ENCODE results near the gene DYNLT2.

DYNLT2 gene

GRCh38 chr6:169782966-169783365 is 31.6 kb upstream of the DYNLT2 start:
- no peak for FAIRE-seq
- TF ChIP-seq CTCF (IDR thresholded peaks at IDR 0.05; ENCODE audit: insufficient read depth, missing control alignments): no peak

GRCh38 chr6:169780571-169781091 is 29.3 kb upstream of the DYNLT2 start:
- DNase-seq (ENCODE audit: insufficient read length, low spot score) (no peak), FAIRE-seq (no peak)
- TF ChIP-seq CTCF (IDR thresholded peaks at IDR 0.05; ENCODE audit: insufficient read depth, missing control alignments): no peak

More at GRCh38 chr6:169782966-169783365, 31.6 kb upstream of the DYNLT2 start:
- DNase-seq (ENCODE audit: insufficient read length, low spot score): no peak

- DNase-seq (ENCODE audit: insufficient read length, low spot score) (no peak), FAIRE-seq (no peak)
- TF ChIP-seq CTCF (IDR thresholded peaks at IDR 0.05; ENCODE audit: insufficient read depth, missing control alignments): no peak
These were observed 28.5 kb upstream of the DYNLT2 start for GRCh38 chr6:169779896-169780295.

GRCh38 chr6:169779092-169779815 is 27.9 kb upstream of the DYNLT2 start:
- DNase-seq (ENCODE audit: insufficient read length, low spot score) (no peak), FAIRE-seq (no peak)
- no peak for TF ChIP-seq CTCF (IDR thresholded peaks at IDR 0.05; ENCODE audit: insufficient read depth, missing control alignments)

- no peak for TF ChIP-seq CTCF (IDR thresholded peaks at IDR 0.05; ENCODE audit: insufficient read depth, missing control alignments)
These were observed 27.3 kb upstream of the DYNLT2 start for GRCh38 chr6:169778646-169779045.

GRCh38 chr6:169777896-169778295 is 26.5 kb upstream of the DYNLT2 start:
- no peak for FAIRE-seq
- no peak for TF ChIP-seq CTCF (IDR thresholded peaks at IDR 0.05; ENCODE audit: insufficient read depth, missing control alignments)
- DNase-seq (ENCODE audit: insufficient read length, low spot score): no peak

More at GRCh38 chr6:169778646-169779045, 27.3 kb upstream of the DYNLT2 start:
- no peak for DNase-seq (ENCODE audit: insufficient read length, low spot score)
- no peak for FAIRE-seq

- FAIRE-seq (no peak), DNase-seq (ENCODE audit: insufficient read length, low spot score) (no peak)
- no peak for TF ChIP-seq CTCF (IDR thresholded peaks at IDR 0.05; ENCODE audit: insufficient read depth, missing control alignments)
These were observed 25.0 kb upstream of the DYNLT2 start for GRCh38 chr6:169776379-169776778.
